GM11168 (cell line): Measurements from ENCODE around the gene C3orf22.

Experiments
- in situ Hi-C: fragments of 300-500 bp; cut with MboI; formaldehyde crosslinking; loops from one replicate; pipeline ENCODE4 v1.12.0; 2022; ENCODE audit warnings: low sequenced_read_pairs; ENCODE audit not compliant: unreplicated experiment

C3orf22 gene

GRCh38 chr3:126528800-126529541 lies 29.8 kb downstream of the C3orf22 start:
- in situ Hi-C loops: no loop called here

- in situ Hi-C loops: no loop called here
Observed at GRCh38 chr3:126528419-126528799, 30.3 kb downstream of the C3orf22 start.

- in situ Hi-C loops: no loop called here
Observed at GRCh38 chr3:126527455-126528211, 31.1 kb downstream of the C3orf22 start.

GRCh38 chr3:126527006-126527405 lies 31.7 kb downstream of the C3orf22 start:
- in situ Hi-C loops: no loop called here

- in situ Hi-C loops: no loop called here
Observed at GRCh38 chr3:126526668-126527005, 32.1 kb downstream of the C3orf22 start.

GRCh38 chr3:126525853-126526667 lies 32.7 kb downstream of the C3orf22 start:
- in situ Hi-C loops: no loop called here

GRCh38 chr3:126525091-126525852 lies 33.5 kb downstream of the C3orf22 start:
- in situ Hi-C loops: no loop called here

GRCh38 chr3:126524429-126524988 lies 34.2 kb downstream of the C3orf22 start:
- in situ Hi-C loops: no loop called here

- in situ Hi-C loops: no loop called here
Observed at GRCh38 chr3:126523745-126524428, 34.8 kb downstream of the C3orf22 start, which contains the start of gene CHST13. CHST13 (plus strand) TSS chr3:126524155; CDS start chr3:126524333, 178 bp downstream.

- in situ Hi-C loops: no loop called here
Observed at GRCh38 chr3:126522363-126522788, 36.4 kb downstream of the C3orf22 start.

- in situ Hi-C loops: no loop called here
Observed at GRCh38 chr3:126521122-126521891, 37.4 kb downstream of the C3orf22 start.

- in situ Hi-C loops: no loop called here
Observed at GRCh38 chr3:126519506-126520455, 39.0 kb downstream of the C3orf22 start.

GRCh38 chr3:126518779-126519177 lies 40.0 kb downstream of the C3orf22 start:
- in situ Hi-C loops: no loop called here

- in situ Hi-C loops: no loop called here
Observed at GRCh38 chr3:126517986-126518778, 40.5 kb downstream of the C3orf22 start.

GRCh38 chr3:126517291-126517951 lies 41.3 kb downstream of the C3orf22 start, which contains the start of gene UROC1:
UROC1 (minus strand) TSS chr3:126517773; CDS start chr3:126517719, 54 bp downstream.
- in situ Hi-C loops: no loop called here

- in situ Hi-C loops: no loop called here
Observed at GRCh38 chr3:126516936-126517290, 41.8 kb downstream of the C3orf22 start.
